ENCODE results near the gene VWA1.

DNA sequence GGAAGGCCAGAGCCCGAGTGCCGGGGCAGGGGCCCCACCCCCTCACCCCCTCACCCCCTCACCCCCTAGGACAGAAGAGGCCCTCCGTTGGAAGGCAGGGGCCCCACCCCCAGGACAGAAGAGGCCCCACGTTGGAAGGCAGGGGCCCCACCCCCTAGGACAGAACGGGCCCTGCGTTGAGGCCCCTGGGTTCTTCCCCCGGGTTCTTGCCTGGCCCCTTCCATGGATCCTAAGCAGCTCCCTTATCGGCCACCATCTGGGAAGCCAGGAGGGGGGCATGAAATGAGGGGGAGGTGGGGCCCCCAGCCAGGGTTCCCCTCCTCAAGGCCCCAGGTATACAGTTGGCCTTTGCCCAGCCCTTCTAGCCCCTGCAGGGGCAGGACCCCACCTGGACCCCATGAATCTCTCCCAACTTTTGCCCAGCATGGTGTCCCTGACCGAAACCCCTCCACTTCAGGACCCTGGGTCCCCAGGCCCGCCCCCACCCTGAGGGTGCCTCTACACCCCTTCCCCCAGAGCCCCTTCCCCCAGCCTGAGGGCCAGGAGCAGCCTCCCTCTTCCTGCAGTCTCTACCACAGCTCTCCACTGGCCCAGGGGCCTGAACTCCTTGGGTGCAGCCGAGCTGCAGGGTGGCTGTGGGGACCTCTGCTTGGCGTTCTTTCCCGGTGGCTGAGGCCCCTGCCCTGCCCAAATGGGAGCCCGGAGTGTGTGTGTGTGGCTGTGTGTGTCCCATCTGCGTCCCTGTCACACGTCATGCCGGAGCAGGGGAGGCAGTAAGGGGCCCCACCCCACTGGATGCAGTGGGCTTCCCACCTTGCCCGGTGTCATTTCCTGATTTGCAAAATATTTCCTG is 4.3 kb upstream of the VWA1 start:
- no peak for TF ChIP-seq CTCF (IDR thresholded peaks at IDR 0.05)
- no peak; the same call in 1 of the 2 replicates for TF ChIP-seq POLR2AphosphoS5 (IDR thresholded peaks at IDR 0.05; ENCODE audit: low read depth, low read length)
- TF ChIP-seq, protein P1, sequence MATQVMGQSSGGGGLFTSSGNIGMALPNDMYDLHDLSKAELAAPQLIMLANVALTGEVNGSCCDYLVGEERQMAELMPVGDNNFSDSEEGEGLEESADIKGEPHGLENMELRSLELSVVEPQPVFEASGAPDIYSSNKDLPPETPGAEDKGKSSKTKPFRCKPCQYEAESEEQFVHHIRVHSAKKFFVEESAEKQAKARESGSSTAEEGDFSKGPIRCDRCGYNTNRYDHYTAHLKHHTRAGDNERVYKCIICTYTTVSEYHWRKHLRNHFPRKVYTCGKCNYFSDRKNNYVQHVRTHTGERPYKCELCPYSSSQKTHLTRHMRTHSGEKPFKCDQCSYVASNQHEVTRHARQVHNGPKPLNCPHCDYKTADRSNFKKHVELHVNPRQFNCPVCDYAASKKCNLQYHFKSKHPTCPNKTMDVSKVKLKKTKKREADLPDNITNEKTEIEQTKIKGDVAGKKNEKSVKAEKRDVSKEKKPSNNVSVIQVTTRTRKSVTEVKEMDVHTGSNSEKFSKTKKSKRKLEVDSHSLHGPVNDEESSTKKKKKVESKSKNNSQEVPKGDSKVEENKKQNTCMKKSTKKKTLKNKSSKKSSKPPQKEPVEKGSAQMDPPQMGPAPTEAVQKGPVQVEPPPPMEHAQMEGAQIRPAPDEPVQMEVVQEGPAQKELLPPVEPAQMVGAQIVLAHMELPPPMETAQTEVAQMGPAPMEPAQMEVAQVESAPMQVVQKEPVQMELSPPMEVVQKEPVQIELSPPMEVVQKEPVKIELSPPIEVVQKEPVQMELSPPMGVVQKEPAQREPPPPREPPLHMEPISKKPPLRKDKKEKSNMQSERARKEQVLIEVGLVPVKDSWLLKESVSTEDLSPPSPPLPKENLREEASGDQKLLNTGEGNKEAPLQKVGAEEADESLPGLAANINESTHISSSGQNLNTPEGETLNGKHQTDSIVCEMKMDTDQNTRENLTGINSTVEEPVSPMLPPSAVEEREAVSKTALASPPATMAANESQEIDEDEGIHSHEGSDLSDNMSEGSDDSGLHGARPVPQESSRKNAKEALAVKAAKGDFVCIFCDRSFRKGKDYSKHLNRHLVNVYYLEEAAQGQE (IDR thresholded peaks at IDR 0.05; ENCODE audit: insufficient read depth in 1 of 2, low read depth in 2 of 2, low read length in 1 of 2), result no peak; a peak in 1 of 4 replicates
- no peak for TF ChIP-seq SIN3A (IDR thresholded peaks at IDR 0.05; ENCODE audit: borderline replicate concordance, insufficient read depth, low read depth, low read length)
